HEK293T (cell line): ENCODE measurements around the gene ASS1.

Source experiments
- FOXK2 ChIP-seq: fragments of 450-650 bp; IDR thresholded peaks from 2 replicates; pipeline ENCODE4 v1.6.1; 2016; ENCODE audit warnings: mild to moderate bottlenecking
- FOXM1 ChIP-seq: fragments of 450-650 bp; IDR thresholded peaks from 2 replicates; pipeline ENCODE4 v1.6.1; 2017; ENCODE audit warnings: mild to moderate bottlenecking, borderline replicate concordance

- TF ChIP-seq FOXK2 (no peak), FOXM1 (no peak)
These were observed 36.1 kb upstream of the ASS1 start for GRCh38 chr9:130408669-130409068.
